GM13977 (cell line): ENCODE results near the gene DNAH10.
"Not testable (repeated sequence)": the region's sequence is repeated elsewhere in the genome, so short reads cannot be mapped to it uniquely, and the experiment has no call there.

Experiments used
- DNase-seq: peaks from one replicate; pipeline ENCODE4 v3.0.0; 2012; ENCODE audit warnings: low spot score
- in situ Hi-C: fragments of 300-500 bp; cut with MboI; formaldehyde crosslinking; loops from one replicate; pipeline ENCODE4 v1.12.0; 2022; ENCODE audit warnings: low sequenced_read_pairs, low pct_unique_long_range_greater_than_20kb, mixed read lengths, inconsistent platforms; ENCODE audit not compliant: unreplicated experiment
- TF ChIP-seq, protein P1 (sequence below): IDR thresholded peaks from 2 replicates; pipeline ENCODE4 v1.5.1; 2012; ENCODE audit warnings: mild to moderate bottlenecking, control low read depth; ENCODE audit not compliant: insufficient read depth; ENCODE audit errors: extremely low read depth, missing control alignments

DNAH10 gene

GRCh38 chr12:123943816-123944215, 181.7 kb downstream of the DNAH10 start:
- no peak for DNase-seq
- in situ Hi-C loops: no loop called here
- TF ChIP-seq, protein P1, sequence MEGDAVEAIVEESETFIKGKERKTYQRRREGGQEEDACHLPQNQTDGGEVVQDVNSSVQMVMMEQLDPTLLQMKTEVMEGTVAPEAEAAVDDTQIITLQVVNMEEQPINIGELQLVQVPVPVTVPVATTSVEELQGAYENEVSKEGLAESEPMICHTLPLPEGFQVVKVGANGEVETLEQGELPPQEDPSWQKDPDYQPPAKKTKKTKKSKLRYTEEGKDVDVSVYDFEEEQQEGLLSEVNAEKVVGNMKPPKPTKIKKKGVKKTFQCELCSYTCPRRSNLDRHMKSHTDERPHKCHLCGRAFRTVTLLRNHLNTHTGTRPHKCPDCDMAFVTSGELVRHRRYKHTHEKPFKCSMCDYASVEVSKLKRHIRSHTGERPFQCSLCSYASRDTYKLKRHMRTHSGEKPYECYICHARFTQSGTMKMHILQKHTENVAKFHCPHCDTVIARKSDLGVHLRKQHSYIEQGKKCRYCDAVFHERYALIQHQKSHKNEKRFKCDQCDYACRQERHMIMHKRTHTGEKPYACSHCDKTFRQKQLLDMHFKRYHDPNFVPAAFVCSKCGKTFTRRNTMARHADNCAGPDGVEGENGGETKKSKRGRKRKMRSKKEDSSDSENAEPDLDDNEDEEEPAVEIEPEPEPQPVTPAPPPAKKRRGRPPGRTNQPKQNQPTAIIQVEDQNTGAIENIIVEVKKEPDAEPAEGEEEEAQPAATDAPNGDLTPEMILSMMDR: no peak

DNA sequence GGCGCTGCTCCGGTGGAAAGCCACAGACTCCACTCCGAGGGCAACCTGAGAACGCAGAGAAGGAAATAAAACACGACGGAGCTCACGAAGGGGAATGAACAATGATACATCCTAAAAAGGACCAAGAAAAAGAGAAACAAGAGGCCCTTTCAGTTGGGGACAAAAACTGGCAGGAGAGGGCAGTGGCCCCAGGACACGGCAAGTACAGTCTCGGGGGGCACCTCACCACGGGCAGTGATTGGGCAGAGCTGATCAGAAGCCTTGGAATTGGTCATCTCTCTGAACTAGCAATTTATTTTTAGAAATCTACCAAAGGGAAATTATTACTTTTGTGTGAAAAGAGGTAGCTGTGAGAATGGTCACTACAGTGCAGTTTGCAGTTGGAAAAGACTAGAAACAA, 182.6 kb downstream of the DNAH10 start:
- DNase-seq: no peak
- in situ Hi-C loops: no loop called here
- TF ChIP-seq, protein P1: no peak

DNA sequence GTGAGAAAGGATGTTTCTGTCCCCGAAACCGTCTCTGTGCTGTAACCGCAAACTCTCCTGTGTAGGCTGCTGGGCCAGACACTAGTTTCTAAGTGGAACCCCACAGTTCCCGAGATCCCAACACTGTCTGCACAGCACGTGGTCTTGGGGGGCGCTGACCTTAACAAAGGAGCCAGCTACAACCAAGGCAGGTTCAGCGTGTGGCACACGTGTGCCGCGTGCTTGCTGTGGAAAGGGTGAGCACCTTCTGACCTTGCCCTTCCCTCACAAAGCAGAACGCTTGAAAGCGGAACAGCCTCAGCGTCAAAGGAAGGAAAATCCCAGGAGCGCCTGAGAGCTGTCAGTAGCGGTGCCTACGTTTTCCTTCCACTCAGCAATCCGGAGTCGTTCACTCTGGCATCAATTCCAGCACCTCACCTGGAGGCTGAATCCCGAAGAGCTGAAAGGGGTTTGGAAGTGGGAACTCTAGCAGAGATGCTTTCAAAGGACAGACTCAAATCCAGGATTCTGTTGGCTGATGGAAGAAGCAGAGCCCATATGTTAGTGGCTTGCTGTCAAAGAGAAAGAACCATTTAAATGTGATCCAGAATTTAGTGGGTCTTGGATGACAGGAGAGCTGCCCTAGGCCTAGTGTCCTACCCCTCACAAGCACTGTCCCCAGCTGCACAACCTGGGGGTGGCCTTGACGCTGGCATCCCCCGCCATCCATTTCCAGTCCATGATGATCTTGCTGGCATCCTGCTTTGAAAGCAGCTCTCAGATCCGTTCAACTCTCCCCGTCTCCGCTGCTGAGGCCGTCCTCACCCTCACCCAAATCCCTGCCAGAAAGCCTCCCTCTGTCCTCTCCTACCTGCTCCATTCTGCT, 183.4 kb downstream of the DNAH10 start:
- TF ChIP-seq, protein P1: no peak
- DNase-seq: no peak
- in situ Hi-C loops: no loop called here

DNA sequence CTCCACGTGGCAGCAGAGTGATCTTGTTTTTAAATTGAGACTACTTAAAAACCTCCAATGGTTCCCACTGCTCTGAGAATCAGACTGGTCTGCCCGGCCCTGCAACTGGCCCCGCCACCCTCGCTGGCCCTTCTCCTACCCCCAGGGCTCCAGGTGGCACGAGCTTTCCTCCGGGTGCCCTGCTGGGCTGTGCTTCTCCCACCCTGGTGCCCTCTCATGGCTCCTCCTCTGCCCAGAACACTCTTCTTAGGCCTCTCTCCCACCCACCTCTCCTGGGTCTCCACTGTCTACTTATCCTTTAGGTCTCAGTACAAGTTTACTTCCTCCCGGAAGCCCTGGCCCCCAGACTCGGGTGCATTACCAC, 184.0 kb downstream of the DNAH10 start:
- TF ChIP-seq, protein P1: no peak
- no peak for DNase-seq
- in situ Hi-C loops: no loop called here

DNA sequence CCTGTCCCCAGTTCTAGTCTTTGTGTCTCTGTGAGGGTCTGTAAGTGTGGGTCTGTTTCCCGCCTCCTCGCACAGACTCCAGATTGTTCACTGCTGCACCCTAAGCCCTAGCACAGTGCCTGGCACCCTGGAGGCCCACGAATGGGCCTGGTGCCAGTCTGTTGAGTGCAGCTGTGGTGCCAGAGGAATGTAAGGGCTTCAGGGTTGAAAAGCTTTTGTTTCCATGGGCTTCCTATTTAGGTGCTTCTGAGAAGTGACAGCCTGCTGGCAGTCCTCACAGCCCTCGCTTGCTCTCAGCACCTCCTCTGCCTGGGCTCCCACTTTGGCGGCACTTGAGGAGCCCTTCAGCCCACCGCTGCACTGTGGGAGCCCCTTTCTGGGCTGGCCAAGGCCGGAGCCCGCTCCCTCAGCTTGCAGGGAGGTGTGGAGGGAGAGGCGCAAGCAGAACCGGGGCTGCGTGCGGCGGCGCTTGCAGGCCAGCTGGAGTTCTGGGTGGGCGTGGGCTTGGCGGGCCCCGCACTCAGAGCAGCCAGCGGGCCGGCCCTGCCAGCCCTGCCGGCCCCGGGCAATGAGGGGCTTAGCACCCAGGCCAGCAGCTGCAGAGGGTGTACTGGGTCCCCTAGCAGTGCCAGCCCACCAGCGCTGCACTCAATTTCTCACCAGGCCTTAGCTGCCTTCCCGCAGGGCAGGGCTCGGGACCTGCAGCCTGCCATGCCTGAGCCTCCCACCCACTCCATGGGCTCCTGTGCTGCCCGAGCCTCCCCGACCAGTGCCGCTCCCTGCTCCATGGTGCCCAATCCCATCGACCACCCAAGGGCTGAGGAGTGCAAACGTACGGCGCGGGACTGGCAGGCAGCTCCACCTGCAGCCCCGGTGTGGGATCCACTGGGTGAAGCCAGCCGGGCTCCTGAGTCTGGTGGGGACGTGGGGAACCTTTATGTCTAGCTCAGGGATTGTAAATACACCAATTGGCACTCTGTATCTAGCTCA, 184.7 kb downstream of the DNAH10 start:
- not testable (repeated sequence) for DNase-seq

DNA sequence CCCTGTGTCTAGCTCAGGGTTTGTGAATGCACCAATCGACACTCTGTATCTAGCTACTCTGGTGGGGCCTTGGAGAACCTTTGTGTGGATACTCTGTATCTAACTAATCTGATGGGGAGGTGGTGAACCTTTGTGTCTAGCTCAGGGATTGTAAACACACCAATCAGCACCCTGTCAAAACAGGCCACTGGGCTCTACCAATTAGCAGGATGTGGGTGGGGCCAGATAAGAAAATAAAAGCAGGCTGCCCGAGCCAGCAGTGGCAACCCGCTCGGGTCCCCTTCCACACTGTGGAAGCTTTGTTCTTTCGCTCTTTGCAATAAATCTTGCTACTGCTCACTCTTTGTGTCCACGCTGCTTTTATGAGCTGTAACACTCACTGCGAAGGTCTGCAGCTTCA, 185.4 kb downstream of the DNAH10 start:
- DNase-seq, in situ Hi-C loops: not testable (repeated sequence)

More for the DNA sequence above, 184.7 kb downstream of the DNAH10 start:
- in situ Hi-C loops: not testable (repeated sequence)

- TF ChIP-seq, protein P1: no peak
- DNase-seq: no peak
- in situ Hi-C loops: no loop called here
Observed at GRCh38 chr12:123948401-123948795, 186.3 kb downstream of the DNAH10 start.
